ENCODE results near the gene KIRREL1.

DNA sequence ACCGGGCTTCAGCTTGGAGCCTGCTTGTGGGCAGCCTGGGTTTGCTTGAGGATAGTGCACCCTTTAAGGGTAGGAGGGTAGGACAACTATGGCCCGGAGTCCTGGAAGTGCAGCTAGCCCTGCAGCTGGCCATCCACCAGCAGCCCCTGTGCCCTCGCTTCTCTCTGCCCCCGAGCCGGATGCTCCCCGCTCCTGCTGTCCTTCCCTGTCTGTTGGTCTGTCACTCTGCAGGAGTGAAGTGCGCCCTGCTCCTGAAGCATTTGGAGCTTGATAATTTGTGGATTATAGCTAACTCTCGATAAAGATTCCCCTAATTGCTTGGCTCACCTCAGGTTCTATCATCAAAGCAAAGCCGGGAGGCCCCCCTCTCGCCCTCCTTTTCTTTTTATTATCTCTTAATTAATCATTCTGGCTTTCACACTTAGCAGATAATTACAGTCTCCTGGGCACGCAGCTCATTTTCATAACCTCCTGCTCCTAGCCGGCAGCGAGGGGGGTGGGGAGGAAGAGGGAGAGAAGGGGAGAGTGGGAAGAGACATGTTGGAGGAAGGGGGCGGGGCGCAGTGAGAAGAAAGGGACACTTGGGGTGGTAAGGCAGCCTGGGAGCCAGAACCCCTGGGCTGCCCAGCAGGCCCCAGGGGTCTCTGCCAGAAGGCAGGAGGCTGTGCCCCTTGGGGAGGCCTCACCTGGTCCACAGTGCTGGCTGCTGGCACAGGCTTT, 14.4 kb downstream of the KIRREL1 start:
- TF ChIP-seq POLR2A (IDR thresholded peaks at IDR 0.05; ENCODE audit: low read depth): no peak
- no peak for TF ChIP-seq CTCF (IDR thresholded peaks at IDR 0.05)

Data from esophagus muscularis mucosa (tissue), 3 donors.